HEK293T (cell line): ENCODE results near the gene KREMEN1.
A peak's percentile ranks its signal among the peaks of the same experiment; 100 is the strongest.

Experiments
- CTCF ChIA-PET: fragments of 350-600 bp; formaldehyde crosslinking; extraction: SDS; loops from one replicate; lab custom pipeline; 2021; ENCODE audit warnings: antibody characterized with exemption, inconsistent platforms; lab: Yijun Ruan, JAX
- POLR2A ChIA-PET: fragments of 350-600 bp; formaldehyde crosslinking; extraction: SDS; loops from one replicate; lab custom pipeline; 2020; ENCODE audit warnings: antibody characterized with exemption, inconsistent platforms; lab: Yijun Ruan, JAX
- DNase-seq: peaks from one replicate; pipeline ENCODE4 v3.0.0; 2012; ENCODE audit warnings: mixed read lengths; ENCODE audit errors: extremely low spot score
- ARNT ChIP-seq: fragments of 450-650 bp; IDR thresholded peaks from 2 replicates; pipeline ENCODE4 v1.6.1; 2017; ENCODE audit warnings: mild to moderate bottlenecking
- BHLHE40 ChIP-seq: fragments of 450-650 bp; IDR thresholded peaks from 2 replicates; pipeline ENCODE4 v1.6.1; 2016; ENCODE audit warnings: mild to moderate bottlenecking, moderate library complexity, borderline replicate concordance
- CTBP1 ChIP-seq: fragments of 450-650 bp; IDR thresholded peaks from 2 replicates; pipeline ENCODE4 v1.6.1; 2016; ENCODE audit warnings: borderline replicate concordance
- ELF4 ChIP-seq: fragments of 450-650 bp; IDR thresholded peaks from 2 replicates; pipeline ENCODE4 v1.6.1; 2017; ENCODE audit warnings: antibody characterized with exemption
- FOXA1 ChIP-seq: fragments of 450-650 bp; IDR thresholded peaks from 2 replicates; pipeline ENCODE4 v1.6.1; 2016; ENCODE audit warnings: mild to moderate bottlenecking
- FOXK2 ChIP-seq: fragments of 450-650 bp; IDR thresholded peaks from 2 replicates; pipeline ENCODE4 v1.6.1; 2016; ENCODE audit warnings: mild to moderate bottlenecking
- FOXM1 ChIP-seq: fragments of 450-650 bp; IDR thresholded peaks from 2 replicates; pipeline ENCODE4 v1.6.1; 2017; ENCODE audit warnings: mild to moderate bottlenecking, borderline replicate concordance
- HDGF ChIP-seq: fragments of 450-650 bp; IDR thresholded peaks from 2 replicates; pipeline ENCODE4 v1.6.1; 2017; ENCODE audit warnings: antibody characterized with exemption, borderline replicate concordance
- L3MBTL2 ChIP-seq: fragments of 450-650 bp; conservative IDR thresholded peaks from 2 replicates; pipeline ENCODE4 v1.6.1; 2016; ENCODE audit warnings: mild to moderate bottlenecking
- LEF1 ChIP-seq: fragments of 450-650 bp; IDR thresholded peaks from 2 replicates; pipeline ENCODE4 v1.6.1; 2017; ENCODE audit warnings: mild to moderate bottlenecking, borderline replicate concordance
- NFRKB ChIP-seq: fragments of 450-650 bp; IDR thresholded peaks from 2 replicates; pipeline ENCODE4 v1.6.1; 2016; ENCODE audit warnings: mild to moderate bottlenecking, moderate library complexity
- SP1 ChIP-seq: fragments of 450-650 bp; IDR thresholded peaks from 2 replicates; pipeline ENCODE4 v1.6.1; 2017
- SUZ12 ChIP-seq: fragments of 450-650 bp; IDR thresholded peaks from 2 replicates; pipeline ENCODE4 v1.6.1; 2016; ENCODE audit warnings: mild to moderate bottlenecking
- TARDBP ChIP-seq: fragments of 450-650 bp; IDR thresholded peaks from 2 replicates; pipeline ENCODE4 v1.6.1; 2016
- ZNF384 ChIP-seq: fragments of 450-650 bp; IDR thresholded peaks from 2 replicates; pipeline ENCODE4 v1.6.1; 2016
- TF ChIP-seq, protein P1 (sequence below): fragments of 450-650 bp; IDR thresholded peaks from 2 replicates; pipeline ENCODE4 v1.6.1; 2016

KREMEN1 gene

GRCh38 chr22:29105468-29105867, 32.6 kb downstream of the KREMEN1 start:
- POLR2A ChIA-PET: no interaction called here
- no peak for DNase-seq
- TF ChIP-seq ZNF384: no peak
- TF ChIP-seq ELF4: no peak
- TF ChIP-seq, protein P1, sequence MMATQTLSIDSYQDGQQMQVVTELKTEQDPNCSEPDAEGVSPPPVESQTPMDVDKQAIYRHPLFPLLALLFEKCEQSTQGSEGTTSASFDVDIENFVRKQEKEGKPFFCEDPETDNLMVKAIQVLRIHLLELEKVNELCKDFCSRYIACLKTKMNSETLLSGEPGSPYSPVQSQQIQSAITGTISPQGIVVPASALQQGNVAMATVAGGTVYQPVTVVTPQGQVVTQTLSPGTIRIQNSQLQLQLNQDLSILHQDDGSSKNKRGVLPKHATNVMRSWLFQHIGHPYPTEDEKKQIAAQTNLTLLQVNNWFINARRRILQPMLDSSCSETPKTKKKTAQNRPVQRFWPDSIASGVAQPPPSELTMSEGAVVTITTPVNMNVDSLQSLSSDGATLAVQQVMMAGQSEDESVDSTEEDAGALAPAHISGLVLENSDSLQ: no peak
- no peak for TF ChIP-seq NFRKB
- TF ChIP-seq HDGF: no peak
- TF ChIP-seq ARNT: no peak
- no peak for TF ChIP-seq L3MBTL2
- TF ChIP-seq SP1: no peak
- TF ChIP-seq FOXM1: no peak
- no peak for TF ChIP-seq SUZ12
- no peak for TF ChIP-seq FOXA1
- TF ChIP-seq LEF1: no peak
- TF ChIP-seq TARDBP: no peak
- no peak for TF ChIP-seq BHLHE40
- TF ChIP-seq FOXK2: no peak
- TF ChIP-seq CTBP1: no peak
- CTCF ChIA-PET: no interaction called here

GRCh38 chr22:29106839-29107238, 34.0 kb downstream of the KREMEN1 start:
- ChIA-PET POLR2A (interaction anchor here (1.1 kb wide), 1 partner anchor 15 kb away, joined by 3 read pairs; no protein-coding TSS in a partner anchor), CTCF (interaction anchor here (0.6 kb wide), 1 partner anchor 47 kb away, joined by 3 read pairs; no protein-coding TSS in a partner anchor)
- no peak for DNase-seq
- TF ChIP-seq ZNF384 (peak; percentile 36; the same call in 1 of the 2 replicates), SP1 (no peak)

DNA sequence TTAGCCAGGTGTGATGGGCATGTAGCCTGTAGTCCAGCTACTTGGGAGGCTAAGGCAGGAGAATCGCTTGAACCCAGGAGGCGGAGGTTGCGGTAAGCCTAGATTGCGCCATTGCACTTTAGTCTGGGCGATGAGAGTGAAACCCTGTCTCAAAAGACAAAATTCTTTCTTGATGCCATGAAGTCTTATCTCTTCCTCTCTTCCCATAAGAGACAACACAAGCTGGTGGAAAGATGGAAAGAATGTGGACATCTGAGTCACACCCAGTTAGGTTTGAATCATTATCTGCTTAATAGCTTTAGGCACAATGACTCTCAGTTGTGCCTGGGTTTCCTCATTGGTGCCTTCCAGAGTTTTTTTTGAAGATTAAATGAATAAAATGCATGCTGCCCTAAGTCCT, 35.3 kb downstream of the KREMEN1 start:
- TF ChIP-seq ARNT (no peak), NFRKB (no peak), FOXK2 (no peak), ZNF384 (no peak), HDGF (no peak), LEF1 (no peak), BHLHE40 (no peak), SP1 (no peak), FOXM1 (no peak), FOXA1 (no peak), TARDBP (no peak), L3MBTL2 (no peak), SUZ12 (no peak), ELF4 (no peak), CTBP1 (no peak)
- TF ChIP-seq, protein P1: no peak
- ChIA-PET CTCF (no interaction called here), POLR2A (no interaction called here)
- DNase-seq: no peak

DNA sequence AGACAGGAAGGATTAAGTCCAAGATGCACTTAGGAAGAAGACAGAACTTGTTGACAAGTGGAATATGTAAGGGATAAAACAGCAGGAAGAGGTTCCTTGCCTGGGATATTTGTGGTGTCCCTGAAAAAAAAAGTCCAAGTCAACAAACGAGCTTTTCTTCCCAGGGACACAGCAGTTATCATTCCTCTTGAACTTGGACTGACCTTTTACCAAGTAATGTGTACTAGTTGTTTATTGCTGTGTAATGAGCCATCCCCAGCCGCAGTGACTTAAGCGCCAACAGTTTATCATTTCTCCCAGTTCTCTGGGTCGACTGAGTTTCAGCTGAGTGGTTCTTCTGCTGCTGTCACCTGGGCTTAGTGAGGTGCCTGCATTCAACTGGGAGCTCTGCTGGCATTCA, 37.0 kb downstream of the KREMEN1 start:
- ChIA-PET POLR2A (no interaction called here), CTCF (interaction anchor here (0.6 to 1.3 kb wide), 2 partner anchors 45 to 1100 kb away, joined by 3 to 4 read pairs; no protein-coding TSS in a partner anchor)
- TF ChIP-seq TARDBP (no peak), BHLHE40 (no peak), SUZ12 (no peak), FOXM1 (no peak), LEF1 (no peak), FOXA1 (no peak), ARNT (no peak), FOXK2 (no peak), SP1 (no peak), ELF4 (no peak), ZNF384 (no peak), HDGF (no peak)
- TF ChIP-seq, protein P1: no peak
- no peak for DNase-seq

DNA sequence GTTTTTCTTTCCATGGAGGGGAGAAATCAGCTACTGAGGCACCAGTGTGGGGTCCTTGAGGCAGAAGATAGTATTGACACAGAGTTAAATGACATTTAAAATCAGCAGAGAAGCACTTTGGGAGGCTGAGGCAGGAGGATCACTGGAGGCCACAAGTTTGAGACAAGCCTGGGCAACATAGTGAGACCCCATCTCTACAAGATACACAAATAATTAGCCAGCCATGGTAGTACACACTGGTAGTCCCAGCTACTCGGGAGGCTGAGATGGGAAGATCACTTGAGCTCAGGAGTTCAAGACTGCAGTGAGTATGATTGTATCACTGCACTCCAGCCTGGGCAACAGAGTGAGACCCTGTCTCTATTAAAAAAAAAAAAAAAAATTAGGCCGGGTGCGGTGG, 38.1 kb downstream of the KREMEN1 start:
- CTCF ChIA-PET: no interaction called here
- POLR2A ChIA-PET: no interaction called here
- TF ChIP-seq, protein P1: no peak
- no peak for TF ChIP-seq ELF4
- no peak for TF ChIP-seq LEF1
- no peak for TF ChIP-seq ZNF384
- TF ChIP-seq L3MBTL2: no peak
- no peak for TF ChIP-seq NFRKB
- TF ChIP-seq TARDBP: no peak
- TF ChIP-seq HDGF: no peak
- TF ChIP-seq ARNT: no peak
- TF ChIP-seq FOXM1: no peak
- TF ChIP-seq CTBP1: no peak
- no peak for TF ChIP-seq BHLHE40
- TF ChIP-seq SP1: no peak
- no peak for TF ChIP-seq FOXK2
- no peak for TF ChIP-seq FOXA1
- no peak for TF ChIP-seq SUZ12
- no peak for DNase-seq

DNA sequence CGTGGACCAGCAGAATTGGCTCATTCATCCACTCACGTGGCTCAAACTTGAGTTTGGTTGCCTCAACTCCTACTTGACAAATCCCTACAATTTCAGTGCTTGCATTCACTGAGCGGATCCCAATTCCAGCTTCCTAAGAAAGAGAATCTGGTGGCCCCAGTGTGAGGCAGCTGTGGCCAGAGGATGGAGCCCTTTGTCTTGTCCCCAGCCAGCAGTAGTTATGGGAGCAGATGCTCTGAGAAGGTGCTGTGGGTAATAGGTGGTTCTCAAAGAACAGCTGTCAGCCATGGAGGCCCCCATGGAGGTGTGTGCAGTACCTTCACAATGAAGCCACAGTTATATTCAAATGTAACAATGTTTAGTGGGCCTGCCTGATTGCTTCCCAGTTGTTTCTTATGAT, 39.3 kb downstream of the KREMEN1 start:
- no peak for TF ChIP-seq FOXA1
- TF ChIP-seq ELF4: no peak
- CTCF ChIA-PET: no interaction called here
- POLR2A ChIA-PET: no interaction called here
- no peak for DNase-seq
